ENCODE measurements around the gene DDX56. TPM values are rescaled to one million over a fixed set of nuclear protein-coding genes. Genes with fewer than 3 reads are reported as not detected.

DDX56 gene
- total and polyA plus RNA-seq, 9 of the 15 experiments (the other 6 are each of a cell fraction or from before 2014, with no cell fraction given) = 33.0 to 145 (median 102) TPM

DNA sequence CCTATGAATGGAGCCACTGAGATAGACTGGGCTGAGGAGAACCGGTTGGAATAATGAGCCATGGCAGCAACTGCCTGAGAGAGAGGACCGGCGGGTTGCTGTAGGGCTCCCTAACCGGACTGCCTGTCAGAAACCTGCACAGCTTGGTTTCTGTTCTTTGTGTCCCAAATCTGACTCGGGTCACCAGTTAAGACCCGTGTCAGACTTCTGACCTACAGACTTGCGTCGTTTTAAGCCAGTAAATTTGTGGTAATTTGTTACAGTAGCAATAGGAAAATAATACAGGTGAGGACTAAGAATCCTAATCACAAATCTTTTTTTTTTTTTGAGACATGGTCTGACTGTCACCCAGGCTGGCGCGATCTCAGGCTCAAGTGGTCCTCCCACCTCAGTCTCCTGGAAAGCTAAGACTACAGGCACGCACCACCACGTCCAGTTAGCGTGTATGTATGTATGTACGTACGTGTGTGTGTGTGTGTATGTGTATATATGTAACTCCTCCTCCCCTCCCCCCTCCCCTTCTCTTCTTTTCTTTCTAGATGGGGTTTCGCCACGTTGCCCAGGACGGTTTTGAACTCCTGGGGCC lies 672 bp upstream of the DDX56 start:
- Histone ChIP-seq H3K36me3 (ENCODE audit: control insufficient read depth, insufficient read depth, low read length) (peaks cover 69% of the 10 kb centered on the region), H3K4me2 (ENCODE audit: insufficient read depth, low read length) (peak overlapping the region; percentile 97), H3K9me3 (replicated peaks; ENCODE audit: control insufficient read depth, insufficient read depth, low read depth, low read length) (no peaks in the 10 kb centered on the region), H3K79me2 (ENCODE audit: control insufficient read depth, insufficient read depth, low read length) (peaks cover 59% of the 10 kb centered on the region), H3K27ac (ENCODE audit: extremely low read depth, low read depth, low read length) (peak overlapping the region; percentile 85), H2AFZ (ENCODE audit: low read depth, low read length) (peak overlapping the region; percentile 93), H3K9ac (ENCODE audit: insufficient read depth in 1 of 2, low read depth in 2 of 2, low read length in 2 of 2) (peak overlapping the region; percentile 97 to 98), H3K4me3 (peak overlapping the region; percentile 75), H3K9me1 (ENCODE audit: control insufficient read depth, insufficient read depth, low read length) (no peaks in the 10 kb centered on the region), H3K4me1 (replicated peaks in 1 of 2; ENCODE audit: control insufficient read depth in 2 of 2, insufficient read depth in 2 of 2, low read length in 2 of 2) (peaks cover 18 to 19% of the 10 kb centered on the region in 2 experiments; a peak in 4 of 5 replicates), H3K27me3 (ENCODE audit: control insufficient read depth in 2 of 2, insufficient read depth in 2 of 2, low read length in 2 of 2) (no peaks in the 10 kb centered on the region), H4K20me1 (replicated peaks; ENCODE audit: control insufficient read depth, insufficient read depth, low read length) (no peaks in the 10 kb centered on the region; the same call in 1 of the 2 replicates)
- ChIA-PET POLR2A (interaction anchor here (0.6 to 4.3 kb wide), 17 partner anchors 8 to 512 kb away, joined by 3 to 38 read pairs (median 3); partner anchors contain the start of genes H2AZ2, OGDH, PURB and TMED4), CTCF (ENCODE audit: low intra/inter-chr PET ratio) (interaction anchor here (0.7 kb wide), 1 partner anchor 562 kb away, joined by 4 read pairs; no protein-coding TSS in a partner anchor)
- DNase-seq (ENCODE audit: extremely low read depth in 1 of 4, low spot score in 3 of 4) (peak in 2 of 4 experiments; percentile 6 to 38), ATAC-seq (peak; percentile 13), FAIRE-seq (no peak)
- 8% methylated on average over 15 of the region's 18 CpGs for WGBS (ENCODE audit: insufficient coverage, low coverage, missing lambda C conversion rate)
- intact Hi-C loops (cut with micrococcal nuclease) = no loop called here
- TSS peak; percentile 78 for BruUV-seq (replicated peaks)
- in situ Hi-C loops (cut with MboI) = no loop called here
- no peak for TF ChIP-seq SIRT6 (IDR thresholded peaks at IDR 0.05; ENCODE audit: low read depth, low read length)
- TF ChIP-seq CHD1 (IDR thresholded peaks at IDR 0.05; ENCODE audit: low read length) = peak; percentile 11
- TF ChIP-seq, protein P1, sequence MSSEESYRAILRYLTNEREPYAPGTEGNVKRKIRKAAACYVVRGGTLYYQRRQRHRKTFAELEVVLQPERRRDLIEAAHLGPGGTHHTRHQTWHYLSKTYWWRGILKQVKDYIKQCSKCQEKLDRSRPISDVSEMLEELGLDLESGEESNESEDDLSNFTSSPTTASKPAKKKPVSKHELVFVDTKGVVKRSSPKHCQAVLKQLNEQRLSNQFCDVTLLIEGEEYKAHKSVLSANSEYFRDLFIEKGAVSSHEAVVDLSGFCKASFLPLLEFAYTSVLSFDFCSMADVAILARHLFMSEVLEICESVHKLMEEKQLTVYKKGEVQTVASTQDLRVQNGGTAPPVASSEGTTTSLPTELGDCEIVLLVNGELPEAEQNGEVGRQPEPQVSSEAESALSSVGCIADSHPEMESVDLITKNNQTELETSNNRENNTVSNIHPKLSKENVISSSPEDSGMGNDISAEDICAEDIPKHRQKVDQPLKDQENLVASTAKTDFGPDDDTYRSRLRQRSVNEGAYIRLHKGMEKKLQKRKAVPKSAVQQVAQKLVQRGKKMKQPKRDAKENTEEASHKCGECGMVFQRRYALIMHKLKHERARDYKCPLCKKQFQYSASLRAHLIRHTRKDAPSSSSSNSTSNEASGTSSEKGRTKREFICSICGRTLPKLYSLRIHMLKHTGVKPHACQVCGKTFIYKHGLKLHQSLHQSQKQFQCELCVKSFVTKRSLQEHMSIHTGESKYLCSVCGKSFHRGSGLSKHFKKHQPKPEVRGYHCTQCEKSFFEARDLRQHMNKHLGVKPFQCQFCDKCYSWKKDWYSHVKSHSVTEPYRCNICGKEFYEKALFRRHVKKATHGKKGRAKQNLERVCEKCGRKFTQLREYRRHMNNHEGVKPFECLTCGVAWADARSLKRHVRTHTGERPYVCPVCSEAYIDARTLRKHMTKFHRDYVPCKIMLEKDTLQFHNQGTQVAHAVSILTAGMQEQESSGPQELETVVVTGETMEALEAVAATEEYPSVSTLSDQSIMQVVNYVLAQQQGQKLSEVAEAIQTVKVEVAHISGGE (CRISPR knock-in tag; IDR thresholded peaks at IDR 0.05) = 0 out of 6 replicates have a peak, but pooled peaks of 1 of the 3 experiments have one; percentile 13
- no peak for TF ChIP-seq SUPT5H (IDR thresholded peaks at IDR 0.05)
- TF ChIP-seq ZFP36 (IDR thresholded peaks at IDR 0.05; ENCODE audit: low read depth, low read length, partially characterized antibody) = no peak
- TF ChIP-seq, protein P2, sequence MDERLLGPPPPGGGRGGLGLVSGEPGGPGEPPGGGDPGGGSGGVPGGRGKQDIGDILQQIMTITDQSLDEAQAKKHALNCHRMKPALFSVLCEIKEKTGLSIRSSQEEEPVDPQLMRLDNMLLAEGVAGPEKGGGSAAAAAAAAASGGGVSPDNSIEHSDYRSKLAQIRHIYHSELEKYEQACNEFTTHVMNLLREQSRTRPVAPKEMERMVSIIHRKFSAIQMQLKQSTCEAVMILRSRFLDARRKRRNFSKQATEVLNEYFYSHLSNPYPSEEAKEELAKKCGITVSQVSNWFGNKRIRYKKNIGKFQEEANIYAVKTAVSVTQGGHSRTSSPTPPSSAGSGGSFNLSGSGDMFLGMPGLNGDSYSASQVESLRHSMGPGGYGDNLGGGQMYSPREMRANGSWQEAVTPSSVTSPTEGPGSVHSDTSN (CRISPR knock-in tag; IDR thresholded peaks at IDR 0.05; ENCODE audit: low read depth) = no peak
- TF ChIP-seq, protein P2 (tag; conservative IDR thresholded peaks at IDR 0.05; ENCODE audit: low read depth) = no peak
- no peak for TF ChIP-seq ERF (CRISPR knock-in tag; IDR thresholded peaks at IDR 0.05)
- no peak for TF ChIP-seq ADNP (tag; IDR thresholded peaks at IDR 0.05)
- TF ChIP-seq, protein P3, sequence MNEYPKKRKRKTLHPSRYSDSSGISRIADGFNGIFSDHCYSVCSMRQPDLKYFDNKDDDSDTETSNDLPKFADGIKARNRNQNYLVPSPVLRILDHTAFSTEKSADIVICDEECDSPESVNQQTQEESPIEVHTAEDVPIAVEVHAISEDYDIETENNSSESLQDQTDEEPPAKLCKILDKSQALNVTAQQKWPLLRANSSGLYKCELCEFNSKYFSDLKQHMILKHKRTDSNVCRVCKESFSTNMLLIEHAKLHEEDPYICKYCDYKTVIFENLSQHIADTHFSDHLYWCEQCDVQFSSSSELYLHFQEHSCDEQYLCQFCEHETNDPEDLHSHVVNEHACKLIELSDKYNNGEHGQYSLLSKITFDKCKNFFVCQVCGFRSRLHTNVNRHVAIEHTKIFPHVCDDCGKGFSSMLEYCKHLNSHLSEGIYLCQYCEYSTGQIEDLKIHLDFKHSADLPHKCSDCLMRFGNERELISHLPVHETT (CRISPR knock-in tag; conservative IDR thresholded peaks at IDR 0.05 in 1 of 2, IDR thresholded peaks at IDR 0.05 in 1 of 2) = peak in 1 of 2 experiments; percentile 16; a peak in 1 of 4 replicates
- no peak for TF ChIP-seq CSDE1 (IDR thresholded peaks at IDR 0.05)
- no peak for TF ChIP-seq TBL1XR1 (IDR thresholded peaks at IDR 0.05; ENCODE audit: low read length in 2 of 2)
- TF ChIP-seq HNRNPH1 (optimal IDR thresholded peaks at IDR 0.05; ENCODE audit: low read depth, low read length) = no peak
